Measurements from ENCODE around the gene ETF1.

The ETF1 gene

GRCh38 chr5:138542956-138543729, at the start of gene ETF1:
Gene ETF1 (minus strand): TSS chr5:138543236. CDS start chr5:138542918, 318 bp downstream.
- peak; percentile 99 for DNase-seq (ENCODE audit: low read depth in 2 of 2, low spot score in 1 of 2)

- no peak for DNase-seq (ENCODE audit: low read depth in 2 of 2, low spot score in 1 of 2)
Measured at GRCh38 chr5:138588013-138588788, 45.2 kb upstream of the ETF1 start.

- DNase-seq (ENCODE audit: low read depth in 2 of 2, low spot score in 1 of 2): no peak
Measured at GRCh38 chr5:138585157-138585556, 42.1 kb upstream of the ETF1 start.

- DNase-seq (ENCODE audit: low read depth in 2 of 2, low spot score in 1 of 2): no peak
Measured at GRCh38 chr5:138583984-138584637, 41.1 kb upstream of the ETF1 start.

GRCh38 chr5:138582959-138583358, 39.9 kb upstream of the ETF1 start:
- DNase-seq (ENCODE audit: low read depth in 2 of 2, low spot score in 1 of 2): no peak

GRCh38 chr5:138580777-138581176, 37.7 kb upstream of the ETF1 start:
- DNase-seq (ENCODE audit: low read depth in 2 of 2, low spot score in 1 of 2): no peak

- no peak for DNase-seq (ENCODE audit: low read depth in 2 of 2, low spot score in 1 of 2)
Measured at GRCh38 chr5:138580001-138580400, 37.0 kb upstream of the ETF1 start.

GRCh38 chr5:138579517-138579863, 36.5 kb upstream of the ETF1 start:
- no peak for DNase-seq (ENCODE audit: low read depth in 2 of 2, low spot score in 1 of 2)

GRCh38 chr5:138577452-138577851, 34.4 kb upstream of the ETF1 start:
- no peak for DNase-seq (ENCODE audit: low read depth in 2 of 2, low spot score in 1 of 2)

- peak; percentile 85 to 94 for DNase-seq (ENCODE audit: low read depth in 2 of 2, low spot score in 1 of 2)
Measured at GRCh38 chr5:138575194-138576015, 32.4 kb upstream of the ETF1 start, which contains the start of gene HSPA9. Gene HSPA9 (minus strand): TSS chr5:138575401. CDS start chr5:138575318, 83 bp downstream.

GRCh38 chr5:138574744-138575193, 31.7 kb upstream of the ETF1 start:
- DNase-seq (ENCODE audit: low read depth in 2 of 2, low spot score in 1 of 2): no peak

GRCh38 chr5:138573949-138574670, 31.1 kb upstream of the ETF1 start:
- no peak for DNase-seq (ENCODE audit: low read depth in 2 of 2, low spot score in 1 of 2)

GRCh38 chr5:138573223-138573622, 30.2 kb upstream of the ETF1 start:
- no peak for DNase-seq (ENCODE audit: low read depth in 2 of 2, low spot score in 1 of 2)

GRCh38 chr5:138570871-138571270, 27.8 kb upstream of the ETF1 start:
- no peak for DNase-seq (ENCODE audit: low read depth in 2 of 2, low spot score in 1 of 2)

GRCh38 chr5:138569782-138570181, 26.7 kb upstream of the ETF1 start:
- DNase-seq (ENCODE audit: low read depth in 2 of 2, low spot score in 1 of 2): no peak

GRCh38 chr5:138568061-138568824, 25.2 kb upstream of the ETF1 start:
- no peak for DNase-seq (ENCODE audit: low read depth in 2 of 2, low spot score in 1 of 2)

GRCh38 chr5:138566792-138567191, 23.8 kb upstream of the ETF1 start:
- no peak for DNase-seq (ENCODE audit: low read depth in 2 of 2, low spot score in 1 of 2)

- no peak for DNase-seq (ENCODE audit: low read depth in 2 of 2, low spot score in 1 of 2)
Measured at GRCh38 chr5:138565100-138565821, 22.2 kb upstream of the ETF1 start.

- DNase-seq (ENCODE audit: low read depth in 2 of 2, low spot score in 1 of 2): no peak
Measured at GRCh38 chr5:138564242-138564641, 21.2 kb upstream of the ETF1 start.

Data from stimulated activated CD8-positive, alpha-beta memory T cell treated with anti-CD3 and anti-CD28 coated beads, Interleukin-4, amount 100 ng/mL, for 1 hour (primary cell).